GM10266 (cell line): ENCODE measurements around the gene GNG7.
A peak's percentile ranks its signal among the peaks of the same experiment; 100 is the strongest.

Source experiments
- DNase-seq: peaks from one replicate; pipeline ENCODE4 v3.0.0; 2012; ENCODE audit errors: extremely low spot score
- CTCF ChIP-seq: IDR thresholded peaks from 2 replicates; pipeline ENCODE4 v1.5.1; 2012; ENCODE audit warnings: mild to moderate bottlenecking, low read depth; ENCODE audit not compliant: control insufficient read depth, insufficient read depth; ENCODE audit errors: missing control alignments

GNG7 gene

GRCh38 chr19:2556221-2557092 lies 146.0 kb downstream of the GNG7 start:
- no peak for TF ChIP-seq CTCF
- DNase-seq, result no peak

GRCh38 chr19:2555422-2556220 lies 146.9 kb downstream of the GNG7 start:
- DNase-seq, result no peak
- no peak for TF ChIP-seq CTCF

GRCh38 chr19:2554856-2555255 lies 147.6 kb downstream of the GNG7 start:
- DNase-seq, result no peak
- no peak for TF ChIP-seq CTCF

GRCh38 chr19:2553510-2553909 lies 149.0 kb downstream of the GNG7 start:
- no peak for TF ChIP-seq CTCF
- DNase-seq, result no peak

GRCh38 chr19:2552859-2553258 lies 149.6 kb downstream of the GNG7 start:
- peak; percentile 89 for DNase-seq
- TF ChIP-seq CTCF, result no peak

- DNase-seq, result no peak
- TF ChIP-seq CTCF, result no peak
These were observed 150.7 kb downstream of the GNG7 start for GRCh38 chr19:2551864-2552185.

- TF ChIP-seq CTCF, result no peak
- DNase-seq, result no peak
These were observed 151.2 kb downstream of the GNG7 start for GRCh38 chr19:2551172-2551863.
